Body of pancreas (tissue), 4 donors: ENCODE results near the gene DNAH8. TPM values are rescaled to one million over a fixed set of nuclear protein-coding genes. Genes with fewer than 3 reads are reported as not detected.

ENCODE experiments used
- ATAC-seq: fragments of 150-250 bp; one replicate; pipeline ENCODE4 v1.9.1; 2016
- DNase-seq, 4 donors: peaks; one replicate each; pipeline ENCODE4 v3.0.0-alpha.2; 2019
- H3K27ac ChIP-seq, 4 donors: fragments of 200-600 bp; sonication (generic); 1 replicate in 3 of 4; 2 replicates in 1 of 4; pipeline versions ENCODE4 v1.5.1 to v1.6.1; 2016 to 2019; ENCODE audit warnings: mild to moderate bottlenecking in 1 of 4, mixed read lengths in 1 of 4, moderate library complexity in 1 of 4
- H3K27me3 ChIP-seq, 2 donors: fragments of 200-600 bp; sonication (generic); one replicate each; pipeline ENCODE4 v1.6.0; 2016; ENCODE audit warnings: mild to moderate bottlenecking in 1 of 2
- H3K36me3 ChIP-seq, 2 donors: fragments of 200-600 bp; sonication (generic); replicated peaks in 1 of 2; 2 replicates each; pipeline ENCODE4 v1.5.1; 2016; ENCODE audit warnings: low read depth in 2 of 2; ENCODE audit not compliant: insufficient read depth in 1 of 2
- H3K4me1 ChIP-seq: fragments of 200-600 bp; sonication (generic); one replicate; pipeline ENCODE4 v1.6.0; 2016
- H3K4me3 ChIP-seq, 2 donors: fragments of 200-600 bp; sonication (generic); 1 replicate in 1 of 2; 2 replicates in 1 of 2; pipeline ENCODE4 v1.5.1; 2016 to 2019
- H3K9me3 ChIP-seq, 3 donors: fragments of 200-600 bp; sonication (generic); 1 replicate in 2 of 3; 2 replicates in 1 of 3; pipeline ENCODE4 v1.5.1; 2016
- CTCF ChIP-seq, 7 experiments: fragments of 450-650 bp in 4 of 7; fragments of 200-600 bp in 3 of 7; sonication (generic) in 3 of 7; IDR thresholded peaks; one replicate each; pipeline ENCODE4 v1.5.1; 2016 to 2019; ENCODE audit warnings: antibody characterized with exemption in 7 of 7
- POLR2A ChIP-seq, 3 donors: fragments of 450-650 bp; IDR thresholded peaks; one replicate each; pipeline ENCODE4 v1.6.1; 2016; ENCODE audit warnings: antibody characterized with exemption in 3 of 3, mild to moderate bottlenecking in 2 of 3
- WGBS, 2 donors: methylation state at CpG; one replicate each; pipeline ENCODE4 v1.1.5; 2017; 5-methylcytosine and 5-hydroxymethylcytosine counted together
- intact Hi-C: fragments of 100-400 bp; cut with DNase I; formaldehyde crosslinking; loops from one replicate; pipeline ENCODE4 v1.15.1; 2023
- total RNA-seq, 2 donors: library from RNA; depleted of rRNA; stranded (reverse); fragments of >200 nt; gene quantifications; one replicate each; pipeline ENCODE4 v1.1.0, GENCODE V29; 2016

DNAH8 gene
- total RNA-seq, 2 donors from 2014 or later, result not detected

DNA sequence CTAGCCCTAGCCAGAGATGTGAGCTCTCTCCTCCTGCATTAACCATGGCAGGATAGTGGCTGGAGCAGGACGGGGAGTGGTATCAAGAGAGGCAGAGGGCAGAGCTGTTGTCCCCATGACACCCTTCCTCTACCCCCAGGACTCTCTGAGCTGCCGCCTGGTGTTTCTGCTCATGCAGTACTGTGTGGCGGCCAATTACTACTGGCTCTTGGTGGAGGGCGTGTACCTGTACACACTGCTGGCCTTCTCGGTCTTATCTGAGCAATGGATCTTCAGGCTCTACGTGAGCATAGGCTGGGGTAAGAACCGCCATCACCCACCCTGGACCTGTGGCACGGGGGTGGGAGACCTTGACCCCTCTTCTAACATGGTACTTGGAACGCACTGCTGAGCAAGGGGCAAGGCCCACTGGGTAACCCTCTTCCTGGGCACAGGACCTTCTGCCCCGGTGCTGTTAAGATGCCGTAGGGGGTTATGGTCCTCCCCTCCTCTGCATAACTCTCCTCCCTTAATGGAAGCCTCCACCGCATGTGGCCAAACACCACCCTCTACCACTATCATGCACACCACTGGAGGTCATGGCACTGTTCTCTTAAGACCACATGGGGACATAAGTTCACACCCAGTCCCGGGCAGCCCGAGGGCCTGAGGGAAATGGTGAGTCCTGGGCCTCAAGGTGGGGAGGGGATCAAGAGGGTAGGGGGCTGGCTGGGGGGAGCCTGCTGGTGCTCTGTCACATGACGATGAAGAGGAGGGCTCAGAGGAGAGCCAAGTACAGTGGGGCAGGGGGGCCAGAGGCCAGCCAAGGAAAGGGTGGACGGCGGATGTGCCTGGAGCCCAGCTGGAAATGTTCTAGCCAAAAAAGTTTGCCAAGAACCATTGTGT lies 358.6 kb downstream of the DNAH8 start:
- DNase-seq (no peak), ATAC-seq (no peak)
- H3K4me1 ChIP-seq, result no peaks in the 10 kb centered on the region
- no peaks in the 10 kb centered on the region for H3K9me3 ChIP-seq
- no peak overlapping the region for H3K27ac ChIP-seq
- H3K27me3 ChIP-seq, result no peaks in the 10 kb centered on the region
- TF ChIP-seq POLR2A (IDR thresholded peaks at IDR 0.05) (no peak), CTCF (IDR thresholded peaks at IDR 0.05) (no peak)
- H3K4me3 ChIP-seq, result no peak overlapping the region
- WGBS, 2 donors, result 86 to 92% methylated on average over 13 to 17 of the region's 17 CpGs
- intact Hi-C loops, result no loop called here
- H3K36me3 ChIP-seq, result no peaks in the 10 kb centered on the region

DNA sequence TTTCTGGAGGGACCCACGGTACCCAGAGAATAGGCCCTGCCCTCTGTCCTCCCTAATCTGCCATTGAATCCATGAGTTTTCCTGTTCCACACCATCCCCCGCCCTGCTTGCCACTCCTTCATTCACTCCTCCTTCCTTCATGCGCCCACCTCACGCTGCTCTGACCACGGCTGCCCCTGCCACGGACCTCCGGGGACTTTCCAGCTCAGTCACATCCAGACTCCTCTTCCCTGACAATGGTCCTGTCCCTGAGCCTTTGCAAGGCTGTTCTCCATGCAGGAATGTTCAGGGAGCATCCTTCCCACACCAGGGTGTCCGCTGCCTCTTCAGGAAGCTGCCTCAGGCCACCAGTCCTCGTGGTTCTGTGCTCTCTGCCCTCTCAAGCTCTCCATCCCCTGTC lies 359.4 kb downstream of the DNAH8 start:
- Histone ChIP-seq H3K4me1 (no peaks in the 10 kb centered on the region), H3K9me3 (no peaks in the 10 kb centered on the region), H3K27me3 (no peaks in the 10 kb centered on the region), H3K36me3 (no peaks in the 10 kb centered on the region), H3K27ac (no peak overlapping the region), H3K4me3 (no peak overlapping the region)
- ATAC-seq, result no peak
- intact Hi-C loops, result no loop called here
- no peak for DNase-seq
- TF ChIP-seq CTCF (IDR thresholded peaks at IDR 0.05) (no peak), POLR2A (IDR thresholded peaks at IDR 0.05) (no peak)
- 89 to 90% methylated on average over 9 of the region's 9 CpGs for WGBS, 2 donors

DNA sequence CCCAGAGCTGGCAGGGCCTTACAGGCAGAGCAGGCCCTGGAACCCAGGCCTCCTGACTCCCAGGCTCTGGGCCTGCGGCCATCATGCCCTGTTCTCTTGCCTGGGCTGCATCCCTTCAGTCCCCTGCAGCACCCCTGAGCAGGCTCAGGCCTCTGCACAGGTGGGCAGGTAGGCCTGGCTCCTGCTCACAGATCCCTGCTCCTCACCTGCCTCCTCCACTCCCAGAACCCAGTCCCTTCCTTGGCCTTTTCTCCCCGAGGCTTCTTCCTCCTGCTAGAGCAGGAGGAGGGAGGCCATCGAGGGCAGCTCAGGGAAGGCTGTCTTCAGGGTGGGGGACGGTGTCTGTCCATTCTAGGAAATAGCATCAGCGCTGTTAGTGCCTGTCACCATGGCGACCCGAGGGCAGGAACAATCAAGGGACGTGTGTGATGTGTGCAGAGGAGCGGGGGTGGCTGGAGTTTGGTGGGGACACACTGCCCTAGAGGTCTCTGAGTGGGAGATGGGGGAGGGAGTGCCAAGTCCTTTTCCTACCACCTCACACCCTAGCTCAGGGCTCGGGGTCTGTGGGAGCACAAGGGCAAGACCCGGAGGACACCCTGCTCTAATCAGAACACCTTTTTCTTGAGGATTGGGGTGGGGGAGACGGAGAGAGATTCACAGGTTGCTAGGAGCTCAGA lies 360.0 kb downstream of the DNAH8 start:
- Histone ChIP-seq H3K9me3 (no peaks in the 10 kb centered on the region), H3K27me3 (no peaks in the 10 kb centered on the region), H3K36me3 (no peaks in the 10 kb centered on the region), H3K4me1 (no peaks in the 10 kb centered on the region), H3K4me3 (no peak overlapping the region), H3K27ac (no peak overlapping the region)
- DNase-seq, result no peak
- no peak for ATAC-seq
- TF ChIP-seq POLR2A (IDR thresholded peaks at IDR 0.05), result no peak
- TF ChIP-seq CTCF (IDR thresholded peaks at IDR 0.05), result no peak
- intact Hi-C loops, result no loop called here
- 75 to 78% methylated on average over 11 to 12 of the region's 12 CpGs for WGBS, 2 donors

DNA sequence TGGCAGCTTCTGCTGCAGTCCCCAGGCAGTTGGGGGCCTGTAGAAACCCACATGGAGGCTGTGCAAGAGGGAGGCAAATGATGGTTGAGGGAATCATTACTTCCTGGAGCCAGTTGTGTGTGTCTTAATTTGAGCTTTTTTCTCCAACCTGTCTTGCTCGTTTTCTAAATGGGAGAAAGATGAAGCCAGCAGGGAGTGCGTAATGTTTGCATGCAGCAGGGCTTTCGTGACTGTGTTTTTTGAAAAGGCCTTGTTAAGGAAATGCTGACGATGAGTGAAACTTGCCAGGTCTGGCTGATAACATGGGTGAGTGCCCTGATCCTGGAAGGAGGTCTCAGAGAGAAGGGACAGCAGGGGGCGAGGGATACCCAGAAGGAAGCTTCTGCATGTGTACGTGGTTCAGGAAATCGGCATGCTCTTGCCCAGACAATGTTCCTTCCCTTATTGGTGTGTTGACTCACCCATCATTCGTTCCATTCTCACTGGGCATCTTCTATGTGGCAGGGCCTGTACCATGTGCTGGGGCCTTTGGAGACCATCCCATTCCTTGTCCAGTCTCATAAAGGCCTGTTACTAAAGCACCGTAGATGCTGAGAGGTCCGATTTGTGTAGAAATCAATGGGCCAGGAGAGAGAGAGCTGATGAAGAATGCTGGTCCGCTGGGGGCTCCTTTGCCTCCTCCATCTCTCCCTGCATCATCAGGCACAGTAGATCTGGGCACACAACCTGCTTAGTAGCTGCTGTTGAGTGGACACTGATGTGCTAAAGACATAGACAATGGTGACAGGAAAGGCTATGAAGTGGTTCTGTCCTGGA lies 360.9 kb downstream of the DNAH8 start:
- no peak for ATAC-seq
- H3K4me1 ChIP-seq, result no peaks in the 10 kb centered on the region
- intact Hi-C loops, result no loop called here
- H3K27ac ChIP-seq, result no peak overlapping the region
- TF ChIP-seq POLR2A (IDR thresholded peaks at IDR 0.05) (no peak), CTCF (IDR thresholded peaks at IDR 0.05) (no peak)
- no peaks in the 10 kb centered on the region for H3K27me3 ChIP-seq
- no peak for DNase-seq
- no peaks in the 10 kb centered on the region for H3K36me3 ChIP-seq
- no peaks in the 10 kb centered on the region for H3K9me3 ChIP-seq
- no peak overlapping the region for H3K4me3 ChIP-seq
- 84 to 92% methylated on average over 11 of the region's 11 CpGs for WGBS, 2 donors
